ENCODE results near the gene SYT12. TPM values are rescaled to one million over a fixed set of nuclear protein-coding genes. Genes with fewer than 3 reads are reported as not detected.
A peak's percentile ranks its signal among the peaks of the same experiment; 100 is the strongest.

The SYT12 gene, protein sequence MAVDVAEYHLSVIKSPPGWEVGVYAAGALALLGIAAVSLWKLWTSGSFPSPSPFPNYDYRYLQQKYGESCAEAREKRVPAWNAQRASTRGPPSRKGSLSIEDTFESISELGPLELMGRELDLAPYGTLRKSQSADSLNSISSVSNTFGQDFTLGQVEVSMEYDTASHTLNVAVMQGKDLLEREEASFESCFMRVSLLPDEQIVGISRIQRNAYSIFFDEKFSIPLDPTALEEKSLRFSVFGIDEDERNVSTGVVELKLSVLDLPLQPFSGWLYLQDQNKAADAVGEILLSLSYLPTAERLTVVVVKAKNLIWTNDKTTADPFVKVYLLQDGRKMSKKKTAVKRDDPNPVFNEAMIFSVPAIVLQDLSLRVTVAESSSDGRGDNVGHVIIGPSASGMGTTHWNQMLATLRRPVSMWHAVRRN
- 0.50 and 0.67 TPM in 2 replicates for total RNA-seq (ENCODE audit: low replicate concordance)

DNA sequence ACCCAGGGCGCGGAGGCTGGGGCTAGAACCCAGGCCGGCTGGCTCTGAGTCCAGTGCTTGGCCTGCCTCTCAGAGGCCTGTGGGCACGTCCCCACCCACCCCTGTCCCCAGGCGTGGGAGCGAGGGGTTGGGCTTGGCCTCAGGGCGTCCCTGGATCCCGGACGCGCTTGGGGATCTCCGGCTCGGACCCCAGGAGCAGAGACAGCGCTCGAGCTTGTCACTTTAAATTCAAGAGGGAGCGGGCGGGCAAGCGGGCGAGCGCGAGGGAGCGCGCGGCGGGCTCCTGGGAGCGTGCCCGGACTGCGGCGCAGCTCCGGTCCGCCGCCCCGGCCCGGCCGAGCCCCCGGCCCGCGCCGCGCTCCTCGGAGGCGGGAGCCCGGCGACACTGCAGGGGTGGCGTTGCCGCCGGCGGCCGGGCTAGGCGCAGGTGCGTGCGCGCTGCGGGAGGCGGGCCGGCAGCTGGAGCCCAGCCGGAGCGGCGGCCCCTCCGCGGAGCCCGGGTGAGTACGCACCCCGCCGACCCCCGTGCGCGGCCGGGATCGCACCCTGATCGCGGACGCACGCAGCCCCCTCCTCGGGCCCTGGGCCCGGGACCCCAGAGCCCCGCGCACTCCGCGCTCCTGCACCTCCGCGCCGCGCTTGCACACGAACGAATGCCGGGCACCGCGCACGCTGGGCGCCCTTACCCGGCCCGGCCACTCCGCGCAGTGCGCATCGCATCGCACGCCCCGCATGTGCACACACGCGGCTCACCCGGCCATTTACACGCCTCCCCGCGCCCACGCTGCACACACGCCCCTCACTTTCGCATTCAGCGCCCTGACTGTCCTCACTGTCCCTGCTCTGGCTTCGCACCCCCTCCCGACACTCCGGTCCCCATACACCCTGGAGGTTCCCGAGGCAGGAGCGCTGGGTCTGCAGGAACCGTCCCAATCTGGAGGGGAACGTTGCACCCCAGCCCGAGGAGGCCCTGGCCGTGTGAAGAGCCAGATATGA is at the start of gene SYT12:
Gene SYT12, plus strand, starts transcription at position 174 of the 996 bp plus-strand sequence. CDS start 7,011 bp downstream, outside the sequence.
- H3K36me3 ChIP-seq: no peaks in the 10 kb centered on the region
- Mint-ChIP-seq H3K9me3 (no peaks in the 10 kb centered on the region), H3K4me1 (peaks cover 5% of the 10 kb centered on the region), H3K27ac (no peak within 1 kb of the TSS), H3K4me3 (peak within 1 kb of the TSS; percentile 85), H3K27me3 (ENCODE audit: insufficient read depth, low read depth) (peaks cover 42% of the 10 kb centered on the region), H3K36me3 (no peaks in the 10 kb centered on the region)
- no peak within 1 kb of the TSS for H3K27ac ChIP-seq
- H3K79me2 ChIP-seq (ENCODE audit: low read depth): no peaks in the 10 kb centered on the region
- H3K4me2 ChIP-seq: peak within 1 kb of the TSS; percentile 83
- peak within 1 kb of the TSS; percentile 90 for H2AFZ ChIP-seq (replicated peaks)
- peaks cover 6% of the 10 kb centered on the region for H3F3A ChIP-seq (ENCODE audit: low read depth)
- H3K27me3 ChIP-seq: peaks cover 50% of the 10 kb centered on the region
- TF ChIP-seq, protein P1, sequence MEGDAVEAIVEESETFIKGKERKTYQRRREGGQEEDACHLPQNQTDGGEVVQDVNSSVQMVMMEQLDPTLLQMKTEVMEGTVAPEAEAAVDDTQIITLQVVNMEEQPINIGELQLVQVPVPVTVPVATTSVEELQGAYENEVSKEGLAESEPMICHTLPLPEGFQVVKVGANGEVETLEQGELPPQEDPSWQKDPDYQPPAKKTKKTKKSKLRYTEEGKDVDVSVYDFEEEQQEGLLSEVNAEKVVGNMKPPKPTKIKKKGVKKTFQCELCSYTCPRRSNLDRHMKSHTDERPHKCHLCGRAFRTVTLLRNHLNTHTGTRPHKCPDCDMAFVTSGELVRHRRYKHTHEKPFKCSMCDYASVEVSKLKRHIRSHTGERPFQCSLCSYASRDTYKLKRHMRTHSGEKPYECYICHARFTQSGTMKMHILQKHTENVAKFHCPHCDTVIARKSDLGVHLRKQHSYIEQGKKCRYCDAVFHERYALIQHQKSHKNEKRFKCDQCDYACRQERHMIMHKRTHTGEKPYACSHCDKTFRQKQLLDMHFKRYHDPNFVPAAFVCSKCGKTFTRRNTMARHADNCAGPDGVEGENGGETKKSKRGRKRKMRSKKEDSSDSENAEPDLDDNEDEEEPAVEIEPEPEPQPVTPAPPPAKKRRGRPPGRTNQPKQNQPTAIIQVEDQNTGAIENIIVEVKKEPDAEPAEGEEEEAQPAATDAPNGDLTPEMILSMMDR (IDR thresholded peaks at IDR 0.05): no peak
- peak; percentile 85 for TF ChIP-seq EZH2 (IDR thresholded peaks at IDR 0.05)
- peak; percentile 74 for TF ChIP-seq EZH2phosphoT487 (IDR thresholded peaks at IDR 0.05)
- H4K20me1 ChIP-seq (ENCODE audit: low read depth): peaks cover 13% of the 10 kb centered on the region
- peak within 1 kb of the TSS; percentile 51 for H3K4me3 ChIP-seq
- H3K4me1 ChIP-seq: peaks cover 9% of the 10 kb centered on the region
- H3K9me3 ChIP-seq (ENCODE audit: low read depth): no peaks in the 10 kb centered on the region
- H3K9ac ChIP-seq: no peak within 1 kb of the TSS
- DNase-seq (ENCODE audit: low spot score): peak; percentile 65

DNA sequence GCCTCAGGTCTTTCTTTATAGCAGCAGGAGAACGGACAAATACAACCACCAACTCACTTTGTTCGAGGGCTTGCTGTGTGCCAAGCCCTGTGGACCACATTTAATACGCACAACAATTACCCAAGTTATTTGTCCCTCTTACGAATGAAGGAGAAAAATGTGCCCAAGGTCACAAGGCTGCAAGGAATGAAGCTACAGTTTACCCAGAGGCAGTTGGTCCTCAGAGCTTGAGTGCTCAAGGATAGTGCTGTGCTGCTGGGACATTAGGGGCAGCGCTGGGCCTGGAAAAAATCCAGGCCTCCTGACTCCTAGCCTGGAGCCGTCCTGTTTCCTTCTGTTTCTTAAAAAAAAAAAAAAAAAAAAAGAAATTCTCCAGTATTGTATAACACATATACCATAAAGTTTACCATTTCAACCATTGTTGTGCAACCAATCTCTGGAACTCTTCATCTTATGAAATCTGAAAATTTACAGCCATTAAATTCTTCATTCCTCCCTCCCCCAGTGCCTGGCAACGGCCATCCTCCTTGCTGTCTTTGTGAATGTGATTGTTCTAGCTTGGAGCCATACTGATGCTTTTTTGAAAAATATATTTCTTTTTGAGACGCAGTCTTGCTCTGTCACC is 48.9 kb upstream of the SYT12 start:
- H3K9ac ChIP-seq: no peak overlapping the region

More for the DNA sequence above, 48.9 kb upstream of the SYT12 start:
- Histone ChIP-seq H3K79me2 (ENCODE audit: low read depth) (no peaks in the 10 kb centered on the region), H3K27ac (no peak overlapping the region), H3K27me3 (no peaks in the 10 kb centered on the region), H4K20me1 (ENCODE audit: low read depth) (no peaks in the 10 kb centered on the region), H3K9me3 (ENCODE audit: low read depth) (no peaks in the 10 kb centered on the region), H3F3A (ENCODE audit: low read depth) (no peaks in the 10 kb centered on the region), H3K4me2 (no peak overlapping the region), H2AFZ (replicated peaks) (no peak overlapping the region), H3K4me1 (no peaks in the 10 kb centered on the region), H3K36me3 (no peaks in the 10 kb centered on the region), H3K4me3 (no peak overlapping the region)
- H3K27me3 Mint-ChIP-seq (ENCODE audit: insufficient read depth, low read depth): peaks cover 8% of the 10 kb centered on the region
- H3K4me1 Mint-ChIP-seq: peaks cover 17% of the 10 kb centered on the region
- peaks cover 5% of the 10 kb centered on the region for H3K9me3 Mint-ChIP-seq
- H3K4me3 Mint-ChIP-seq: no peak overlapping the region
- DNase-seq (ENCODE audit: low spot score): no peak
- TF ChIP-seq, protein P1 (IDR thresholded peaks at IDR 0.05): no peak
- no peak overlapping the region for H3K27ac Mint-ChIP-seq
- H3K36me3 Mint-ChIP-seq: no peaks in the 10 kb centered on the region

All from neural progenitor cell (in vitro differentiated cells).